ENCODE measurements around the gene KNDC1. TPM values are rescaled to one million over a fixed set of nuclear protein-coding genes. Genes with fewer than 3 reads are reported as not detected.

Gene KNDC1
- polyA plus RNA-seq, 1 donor from 2014 or later: 4.3 TPM

- Histone ChIP-seq H3K4me2 (ENCODE audit: low read length) (no peak overlapping the region), H3K9ac (ENCODE audit: low read length) (no peak overlapping the region), H3K36me3 (ENCODE audit: insufficient read depth, low read length) (no peaks in the 10 kb centered on the region), H3F3A (ENCODE audit: insufficient read depth, low read length, poor library complexity, severe bottlenecking) (no peaks in the 10 kb centered on the region), H3K9me3 (ENCODE audit: low read length) (no peaks in the 10 kb centered on the region), H3K27me3 (ENCODE audit: insufficient read depth, low read depth, low read length) (no peaks in the 10 kb centered on the region), H3K79me2 (replicated peaks; ENCODE audit: insufficient read depth, low read length) (no peaks in the 10 kb centered on the region), H3K27ac (ENCODE audit: low read length) (no peak overlapping the region), H2AFZ (ENCODE audit: low read depth, low read length) (no peak overlapping the region), H3K9me2 (ENCODE audit: insufficient read depth, low read length) (no peaks in the 10 kb centered on the region), H4K20me1 (ENCODE audit: insufficient read depth) (no peaks in the 10 kb centered on the region), H3K4me3 (ENCODE audit: low read length) (no peak overlapping the region)
- TF ChIP-seq CTCF (IDR thresholded peaks at IDR 0.05; ENCODE audit: poor library complexity, severe bottlenecking) (no peak), POLR2AphosphoS5 (IDR thresholded peaks at IDR 0.05) (no peak), EP300 (conservative IDR thresholded peaks at IDR 0.05; ENCODE audit: poor library complexity, severe bottlenecking) (no peak), SMC3 (conservative IDR thresholded peaks at IDR 0.05; ENCODE audit: poor library complexity) (no peak), TAF1 (IDR thresholded peaks at IDR 0.05; ENCODE audit: low read depth) (no peak), MXI1 (conservative IDR thresholded peaks at IDR 0.05; ENCODE audit: poor library complexity, severe bottlenecking) (no peak), EZH2 (IDR thresholded peaks at IDR 0.05; ENCODE audit: borderline replicate concordance, insufficient read depth, low read length, poor library complexity, severe bottlenecking) (no peak), RAD21 (conservative IDR thresholded peaks at IDR 0.05) (no peak)
- TF ChIP-seq, protein P1, sequence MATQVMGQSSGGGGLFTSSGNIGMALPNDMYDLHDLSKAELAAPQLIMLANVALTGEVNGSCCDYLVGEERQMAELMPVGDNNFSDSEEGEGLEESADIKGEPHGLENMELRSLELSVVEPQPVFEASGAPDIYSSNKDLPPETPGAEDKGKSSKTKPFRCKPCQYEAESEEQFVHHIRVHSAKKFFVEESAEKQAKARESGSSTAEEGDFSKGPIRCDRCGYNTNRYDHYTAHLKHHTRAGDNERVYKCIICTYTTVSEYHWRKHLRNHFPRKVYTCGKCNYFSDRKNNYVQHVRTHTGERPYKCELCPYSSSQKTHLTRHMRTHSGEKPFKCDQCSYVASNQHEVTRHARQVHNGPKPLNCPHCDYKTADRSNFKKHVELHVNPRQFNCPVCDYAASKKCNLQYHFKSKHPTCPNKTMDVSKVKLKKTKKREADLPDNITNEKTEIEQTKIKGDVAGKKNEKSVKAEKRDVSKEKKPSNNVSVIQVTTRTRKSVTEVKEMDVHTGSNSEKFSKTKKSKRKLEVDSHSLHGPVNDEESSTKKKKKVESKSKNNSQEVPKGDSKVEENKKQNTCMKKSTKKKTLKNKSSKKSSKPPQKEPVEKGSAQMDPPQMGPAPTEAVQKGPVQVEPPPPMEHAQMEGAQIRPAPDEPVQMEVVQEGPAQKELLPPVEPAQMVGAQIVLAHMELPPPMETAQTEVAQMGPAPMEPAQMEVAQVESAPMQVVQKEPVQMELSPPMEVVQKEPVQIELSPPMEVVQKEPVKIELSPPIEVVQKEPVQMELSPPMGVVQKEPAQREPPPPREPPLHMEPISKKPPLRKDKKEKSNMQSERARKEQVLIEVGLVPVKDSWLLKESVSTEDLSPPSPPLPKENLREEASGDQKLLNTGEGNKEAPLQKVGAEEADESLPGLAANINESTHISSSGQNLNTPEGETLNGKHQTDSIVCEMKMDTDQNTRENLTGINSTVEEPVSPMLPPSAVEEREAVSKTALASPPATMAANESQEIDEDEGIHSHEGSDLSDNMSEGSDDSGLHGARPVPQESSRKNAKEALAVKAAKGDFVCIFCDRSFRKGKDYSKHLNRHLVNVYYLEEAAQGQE (IDR thresholded peaks at IDR 0.05; ENCODE audit: borderline replicate concordance): no peak
These were observed 58.0 kb downstream of the KNDC1 start for GRCh38 chr10:133217800-133218589.

GRCh38 chr10:133218891-133219290 lies 58.9 kb downstream of the KNDC1 start:
- no peaks in the 10 kb centered on the region for H4K20me1 ChIP-seq (ENCODE audit: insufficient read depth)
- H3K79me2 ChIP-seq (replicated peaks; ENCODE audit: insufficient read depth, low read length): no peaks in the 10 kb centered on the region
- H3K4me3 ChIP-seq (ENCODE audit: low read length): no peak overlapping the region
- H3K9ac ChIP-seq (ENCODE audit: low read length): no peak overlapping the region
- no peak overlapping the region for H2AFZ ChIP-seq (ENCODE audit: low read depth, low read length)
- no peak overlapping the region for H3K4me2 ChIP-seq (ENCODE audit: low read length)
- no peaks in the 10 kb centered on the region for H3K9me3 ChIP-seq (ENCODE audit: low read length)
- TF ChIP-seq RAD21 (conservative IDR thresholded peaks at IDR 0.05) (no peak), SMC3 (conservative IDR thresholded peaks at IDR 0.05; ENCODE audit: poor library complexity) (no peak), CTCF (IDR thresholded peaks at IDR 0.05; ENCODE audit: poor library complexity, severe bottlenecking) (no peak), POLR2AphosphoS5 (IDR thresholded peaks at IDR 0.05) (no peak)
- no peaks in the 10 kb centered on the region for H3K27me3 ChIP-seq (ENCODE audit: insufficient read depth, low read depth, low read length)
- H3F3A ChIP-seq (ENCODE audit: insufficient read depth, low read length, poor library complexity, severe bottlenecking): no peaks in the 10 kb centered on the region
- no peak overlapping the region for H3K27ac ChIP-seq (ENCODE audit: low read length)
- no peaks in the 10 kb centered on the region for H3K9me2 ChIP-seq (ENCODE audit: insufficient read depth, low read length)
- H3K36me3 ChIP-seq (ENCODE audit: insufficient read depth, low read length): no peaks in the 10 kb centered on the region
